Thoracic aorta (tissue), 2 donors: Measurements from ENCODE around the gene IPO9. TPM values are rescaled to one million over a fixed set of nuclear protein-coding genes. Genes with fewer than 3 reads are reported as not detected.

Experiments
- ATAC-seq: fragments of 150-250 bp; one replicate; pipeline ENCODE4 v1.8.0; 2017; ENCODE audit warnings: low read depth; ENCODE audit not compliant: insufficient number of reproducible peaks, low FRiP score
- DNase-seq: peaks from one replicate; pipeline ENCODE4 v3.0.0-alpha.2; 2020; ENCODE audit warnings: low spot score
- H3K27ac ChIP-seq, 2 donors: fragments of 200-600 bp; sonication (generic); 1 replicate in 1 of 2; 2 replicates in 1 of 2; pipeline ENCODE4 v1.5.1; 2016; ENCODE audit warnings: mild to moderate bottlenecking in 2 of 2, moderate library complexity in 2 of 2
- H3K27me3 ChIP-seq: fragments of 200-600 bp; sonication (generic); replicated peaks from 2 replicates; pipeline ENCODE4 v1.6.0; 2016; ENCODE audit warnings: mild to moderate bottlenecking; ENCODE audit not compliant: insufficient read depth
- H3K36me3 ChIP-seq: fragments of 200-600 bp; sonication (generic); one replicate; pipeline ENCODE4 v1.5.1; 2016
- H3K4me1 ChIP-seq, 2 donors: fragments of 200-600 bp; sonication (generic); 1 replicate in 1 of 2; 2 replicates in 1 of 2; pipeline versions ENCODE4 v1.5.1 to v1.6.0; 2016; ENCODE audit warnings: low read depth in 2 of 2, mild to moderate bottlenecking in 1 of 2; ENCODE audit not compliant: control insufficient read depth in 1 of 2
- H3K4me3 ChIP-seq: fragments of 200-600 bp; sonication (generic); 2 replicates; pipeline ENCODE4 v1.5.1; 2016; ENCODE audit warnings: mild to moderate bottlenecking
- H3K9me3 ChIP-seq: fragments of 200-600 bp; sonication (generic); 2 replicates; pipeline ENCODE4 v1.5.1; 2016
- total RNA-seq, 2 donors: library from RNA; depleted of rRNA; stranded (reverse); fragments of >200 nt; gene quantifications; one replicate each; pipeline versions ENCODE4 v1.1.0 to v1.2.3, GENCODE V29; 2016
- TF ChIP-seq, protein P1 (sequence below): fragments of 200-600 bp; sonication (generic); IDR thresholded peaks from one replicate; pipeline ENCODE4 v1.5.1; 2019; ENCODE audit warnings: antibody characterized with exemption

Gene IPO9
- total RNA-seq, 2 donors from 2014 or later, result 21.4 to 32.6 TPM

GRCh38 chr1:201783058-201783457 lies 45.9 kb upstream of the IPO9 start:
- DNase-seq (no peak), ATAC-seq (no peak)
- Histone ChIP-seq H3K27ac (peak overlapping the region; percentile 72 to 88), H3K27me3 (no peaks in the 10 kb centered on the region), H3K4me1 (peaks cover 30 to 100% of the 10 kb centered on the region in 2 donors), H3K4me3 (no peak overlapping the region), H3K9me3 (no peaks in the 10 kb centered on the region), H3K36me3 (peaks cover 60% of the 10 kb centered on the region)
- TF ChIP-seq, protein P1, sequence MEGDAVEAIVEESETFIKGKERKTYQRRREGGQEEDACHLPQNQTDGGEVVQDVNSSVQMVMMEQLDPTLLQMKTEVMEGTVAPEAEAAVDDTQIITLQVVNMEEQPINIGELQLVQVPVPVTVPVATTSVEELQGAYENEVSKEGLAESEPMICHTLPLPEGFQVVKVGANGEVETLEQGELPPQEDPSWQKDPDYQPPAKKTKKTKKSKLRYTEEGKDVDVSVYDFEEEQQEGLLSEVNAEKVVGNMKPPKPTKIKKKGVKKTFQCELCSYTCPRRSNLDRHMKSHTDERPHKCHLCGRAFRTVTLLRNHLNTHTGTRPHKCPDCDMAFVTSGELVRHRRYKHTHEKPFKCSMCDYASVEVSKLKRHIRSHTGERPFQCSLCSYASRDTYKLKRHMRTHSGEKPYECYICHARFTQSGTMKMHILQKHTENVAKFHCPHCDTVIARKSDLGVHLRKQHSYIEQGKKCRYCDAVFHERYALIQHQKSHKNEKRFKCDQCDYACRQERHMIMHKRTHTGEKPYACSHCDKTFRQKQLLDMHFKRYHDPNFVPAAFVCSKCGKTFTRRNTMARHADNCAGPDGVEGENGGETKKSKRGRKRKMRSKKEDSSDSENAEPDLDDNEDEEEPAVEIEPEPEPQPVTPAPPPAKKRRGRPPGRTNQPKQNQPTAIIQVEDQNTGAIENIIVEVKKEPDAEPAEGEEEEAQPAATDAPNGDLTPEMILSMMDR, result no peak

DNA sequence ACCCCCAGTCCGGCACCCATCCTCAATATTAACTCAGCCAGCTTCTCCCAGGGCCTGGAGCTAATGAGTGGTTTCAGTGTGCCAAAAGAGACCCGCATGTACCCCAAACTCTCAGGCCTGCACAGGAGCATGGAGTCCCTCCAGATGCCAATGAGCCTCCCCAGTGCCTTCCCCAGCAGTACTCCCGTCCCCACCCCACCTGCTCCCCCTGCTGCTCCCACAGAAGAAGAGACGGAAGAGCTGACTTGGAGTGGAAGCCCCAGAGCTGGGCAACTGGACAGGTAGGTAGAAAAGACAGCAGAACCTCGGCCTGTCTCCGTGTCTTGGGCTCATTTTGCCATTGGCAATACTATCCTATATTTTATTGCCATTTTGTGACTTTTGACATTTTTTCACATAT lies 45.4 kb upstream of the IPO9 start:
- TF ChIP-seq, protein P1, result no peak
- Histone ChIP-seq H3K4me3 (no peak overlapping the region), H3K9me3 (no peaks in the 10 kb centered on the region), H3K36me3 (peaks cover 65% of the 10 kb centered on the region), H3K27me3 (no peaks in the 10 kb centered on the region), H3K4me1 (peaks cover 27 to 100% of the 10 kb centered on the region in 2 donors), H3K27ac (peak overlapping the region; percentile 28 to 72)
- ATAC-seq (no peak), DNase-seq (no peak)

DNA sequence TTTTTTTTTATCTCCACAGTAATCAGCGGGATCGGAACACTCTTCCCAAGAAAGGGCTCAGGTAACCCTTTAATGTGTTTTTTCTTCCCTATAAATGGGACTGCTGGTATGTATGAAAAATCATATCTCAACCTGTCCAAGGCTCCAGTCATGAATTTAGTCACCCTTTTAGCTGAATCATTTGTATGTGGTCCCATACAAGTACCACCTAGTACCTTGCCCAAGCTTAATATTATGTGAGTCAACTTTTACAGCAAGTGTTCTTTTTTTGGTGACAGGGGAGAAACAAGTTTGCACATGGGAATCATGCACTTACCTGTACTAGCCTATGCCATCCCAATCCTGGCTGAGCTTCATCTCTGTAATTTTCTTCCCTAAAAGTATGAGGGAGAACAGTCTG lies 43.7 kb upstream of the IPO9 start:
- peak overlapping the region; percentile 33 to 72 for H3K27ac ChIP-seq
- H3K9me3 ChIP-seq, result no peaks in the 10 kb centered on the region
- no peak for ATAC-seq
- H3K4me3 ChIP-seq, result no peak overlapping the region
- H3K36me3 ChIP-seq, result peaks cover 76% of the 10 kb centered on the region
- DNase-seq, result no peak
- H3K4me1 ChIP-seq, result peaks cover 26 to 100% of the 10 kb centered on the region in 2 donors
- TF ChIP-seq, protein P1, result no peak
- no peaks in the 10 kb centered on the region for H3K27me3 ChIP-seq

- H3K4me3 ChIP-seq, result no peak overlapping the region
- TF ChIP-seq, protein P1, result no peak
- no peaks in the 10 kb centered on the region for H3K27me3 ChIP-seq
- DNase-seq (peak; percentile 33), ATAC-seq (no peak)
- peaks cover 70% of the 10 kb centered on the region for H3K36me3 ChIP-seq
- peak overlapping the region; percentile 76 to 79 for H3K27ac ChIP-seq
- peaks cover 38 to 100% of the 10 kb centered on the region in 2 donors for H3K4me1 ChIP-seq
- no peaks in the 10 kb centered on the region for H3K9me3 ChIP-seq
Measured at GRCh38 chr1:201786824-201787223, 42.1 kb upstream of the IPO9 start.

GRCh38 chr1:201788296-201788695 lies 40.7 kb upstream of the IPO9 start:
- Histone ChIP-seq H3K4me3 (no peak overlapping the region), H3K27me3 (no peaks in the 10 kb centered on the region), H3K4me1 (peaks cover 48 to 100% of the 10 kb centered on the region in 2 donors), H3K9me3 (no peaks in the 10 kb centered on the region), H3K27ac (peak overlapping the region; percentile 76 to 79), H3K36me3 (peaks cover 61% of the 10 kb centered on the region)
- no peak for DNase-seq
- no peak for ATAC-seq
- TF ChIP-seq, protein P1, result no peak
